ENCODE results near the gene TFF1.
"Not testable (repeated sequence)": the region's sequence is repeated elsewhere in the genome, so short reads cannot be mapped to it uniquely, and the experiment has no call there.

TFF1 gene

GRCh38 chr21:42366292-42367010 is at the start of gene TFF1:
Gene TFF1, minus strand, starts transcription at chr21:42366535. Its CDS starts 40 bp downstream, at chr21:42366495.
- no peak within 1 kb of the TSS for H3K9ac ChIP-seq (ENCODE audit: low read length)

DNA sequence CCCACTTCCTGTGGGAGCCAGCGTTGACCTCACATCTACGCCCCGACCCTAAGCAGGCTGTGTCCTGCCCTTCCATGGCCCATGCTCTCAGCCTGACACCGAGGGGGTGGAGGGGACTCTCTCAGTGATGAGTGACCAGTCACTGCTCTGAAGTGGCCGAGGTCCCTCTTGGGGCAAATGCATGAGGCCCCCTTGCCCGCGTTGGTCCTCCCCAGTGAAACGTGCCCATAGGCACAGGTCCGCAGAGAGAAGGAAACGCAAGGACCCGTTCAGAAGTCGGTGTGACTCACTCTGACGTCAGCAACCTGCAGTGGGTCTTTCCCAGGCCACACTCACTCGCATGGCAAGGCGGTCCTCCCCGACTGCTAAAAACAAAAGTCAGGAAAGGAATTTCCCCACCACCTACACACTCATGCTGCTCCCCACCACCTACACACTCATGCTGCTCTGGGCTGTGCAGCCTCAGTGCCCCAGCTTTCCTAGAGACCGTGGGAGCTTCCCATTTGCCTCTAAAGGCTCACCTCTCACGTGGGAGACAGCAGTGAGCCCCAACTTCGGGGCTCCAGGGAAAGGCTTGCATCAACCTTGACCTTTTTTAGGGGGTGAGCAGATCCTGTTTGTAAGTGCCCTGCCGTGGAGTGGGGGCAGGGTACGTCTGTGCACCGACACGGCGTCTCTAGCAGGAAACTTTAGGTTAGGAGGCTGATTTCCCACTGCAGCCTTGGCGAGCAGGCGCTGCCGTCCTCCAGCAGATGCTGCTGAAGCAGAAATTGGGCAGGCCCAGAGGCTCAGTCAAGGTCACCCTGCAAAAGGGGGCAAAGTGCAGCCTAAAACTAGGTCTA is 48.8 kb upstream of the TFF1 start:
- Histone ChIP-seq H3K4me1 (ENCODE audit: control insufficient read depth, low read depth, low read length) (no peaks in the 10 kb centered on the region), H3K27ac (ENCODE audit: low read length) (no peak overlapping the region), H3K9me3 (ENCODE audit: control insufficient read depth, low read depth, low read length) (no peaks in the 10 kb centered on the region), H3K9ac (ENCODE audit: low read length) (no peak overlapping the region), H3K27me3 (ENCODE audit: control insufficient read depth, insufficient read depth, low read length) (no peaks in the 10 kb centered on the region), H3K36me3 (ENCODE audit: control insufficient read depth, low read depth, low read length) (no peaks in the 10 kb centered on the region), H3K4me3 (ENCODE audit: low read length) (no peak overlapping the region)

More at GRCh38 chr21:42366292-42367010, at the start of gene TFF1:
- no peak within 1 kb of the TSS for H3K27ac ChIP-seq (ENCODE audit: low read length)
- H3K27me3 ChIP-seq (ENCODE audit: control insufficient read depth, insufficient read depth, low read length): no peaks in the 10 kb centered on the region
- H3K4me3 ChIP-seq (ENCODE audit: low read length): no peak within 1 kb of the TSS
- H3K4me1 ChIP-seq (ENCODE audit: control insufficient read depth, low read depth, low read length): no peaks in the 10 kb centered on the region
- H3K36me3 ChIP-seq (ENCODE audit: control insufficient read depth, low read depth, low read length): no peaks in the 10 kb centered on the region
- H3K9me3 ChIP-seq (ENCODE audit: control insufficient read depth, low read depth, low read length): no peaks in the 10 kb centered on the region

- Histone ChIP-seq H3K4me3 (ENCODE audit: low read length) (no peak overlapping the region), H3K27ac (ENCODE audit: low read length) (no peak overlapping the region), H3K4me1 (ENCODE audit: control insufficient read depth, low read depth, low read length) (no peaks in the 10 kb centered on the region), H3K9ac (ENCODE audit: low read length) (no peak overlapping the region), H3K9me3 (ENCODE audit: control insufficient read depth, low read depth, low read length) (no peaks in the 10 kb centered on the region), H3K36me3 (ENCODE audit: control insufficient read depth, low read depth, low read length) (no peaks in the 10 kb centered on the region), H3K27me3 (ENCODE audit: control insufficient read depth, insufficient read depth, low read length) (no peaks in the 10 kb centered on the region)
Observed at GRCh38 chr21:42414553-42414927, 48.2 kb upstream of the TFF1 start.

- Histone ChIP-seq H3K27me3 (ENCODE audit: control insufficient read depth, insufficient read depth, low read length) (no peaks in the 10 kb centered on the region), H3K4me1 (ENCODE audit: control insufficient read depth, low read depth, low read length) (no peaks in the 10 kb centered on the region), H3K9ac (ENCODE audit: low read length) (no peak overlapping the region), H3K4me3 (ENCODE audit: low read length) (no peak overlapping the region), H3K36me3 (ENCODE audit: control insufficient read depth, low read depth, low read length) (no peaks in the 10 kb centered on the region), H3K9me3 (ENCODE audit: control insufficient read depth, low read depth, low read length) (no peaks in the 10 kb centered on the region), H3K27ac (ENCODE audit: low read length) (no peak overlapping the region)
Observed at GRCh38 chr21:42414066-42414465, 47.7 kb upstream of the TFF1 start.

- Histone ChIP-seq H3K27ac (ENCODE audit: low read length) (no peak overlapping the region), H3K36me3 (ENCODE audit: control insufficient read depth, low read depth, low read length) (no peaks in the 10 kb centered on the region), H3K9ac (ENCODE audit: low read length) (no peak overlapping the region), H3K4me1 (ENCODE audit: control insufficient read depth, low read depth, low read length) (no peaks in the 10 kb centered on the region), H3K9me3 (ENCODE audit: control insufficient read depth, low read depth, low read length) (no peaks in the 10 kb centered on the region), H3K27me3 (ENCODE audit: control insufficient read depth, insufficient read depth, low read length) (no peaks in the 10 kb centered on the region), H3K4me3 (ENCODE audit: low read length) (no peak overlapping the region)
Observed at GRCh38 chr21:42413500-42413899, 47.2 kb upstream of the TFF1 start.

- Histone ChIP-seq H3K4me3 (ENCODE audit: low read length) (no peak overlapping the region), H3K9ac (ENCODE audit: low read length) (no peak overlapping the region), H3K9me3 (ENCODE audit: control insufficient read depth, low read depth, low read length) (no peaks in the 10 kb centered on the region), H3K4me1 (ENCODE audit: control insufficient read depth, low read depth, low read length) (no peaks in the 10 kb centered on the region), H3K27me3 (ENCODE audit: control insufficient read depth, insufficient read depth, low read length) (no peaks in the 10 kb centered on the region), H3K36me3 (ENCODE audit: control insufficient read depth, low read depth, low read length) (no peaks in the 10 kb centered on the region), H3K27ac (ENCODE audit: low read length) (no peak overlapping the region)
Observed at GRCh38 chr21:42413093-42413492, 46.8 kb upstream of the TFF1 start.

DNA sequence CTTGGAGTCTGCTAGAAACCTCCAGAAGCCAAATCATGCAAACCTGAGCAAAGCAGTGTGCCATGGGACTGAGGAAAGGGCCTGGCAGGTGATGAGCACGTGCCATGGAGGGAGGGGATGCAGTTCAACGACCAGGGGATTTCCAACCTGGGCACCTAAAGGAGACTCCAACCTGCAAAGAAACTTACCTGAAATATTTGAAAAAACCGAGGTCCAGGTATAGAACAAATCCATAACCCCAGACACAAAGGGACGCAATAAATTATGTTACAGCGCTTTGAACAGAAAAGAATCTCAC is 46.2 kb upstream of the TFF1 start:
- H3K9ac ChIP-seq (ENCODE audit: low read length): no peak overlapping the region
- H3K36me3 ChIP-seq (ENCODE audit: control insufficient read depth, low read depth, low read length): no peaks in the 10 kb centered on the region
- no peak overlapping the region for H3K4me3 ChIP-seq (ENCODE audit: low read length)
- H3K4me1 ChIP-seq (ENCODE audit: control insufficient read depth, low read depth, low read length): no peaks in the 10 kb centered on the region
- H3K9me3 ChIP-seq (ENCODE audit: control insufficient read depth, low read depth, low read length): no peaks in the 10 kb centered on the region
- no peak overlapping the region for H3K27ac ChIP-seq (ENCODE audit: low read length)
- H3K27me3 ChIP-seq (ENCODE audit: control insufficient read depth, insufficient read depth, low read length): no peaks in the 10 kb centered on the region

- H3K9ac ChIP-seq (ENCODE audit: low read length): no peak overlapping the region
Observed at GRCh38 chr21:42411891-42412635, 45.7 kb upstream of the TFF1 start.

GRCh38 chr21:42411197-42411869 is 45.0 kb upstream of the TFF1 start:
- no peaks in the 10 kb centered on the region for H3K27me3 ChIP-seq (ENCODE audit: control insufficient read depth, insufficient read depth, low read length)
- H3K36me3 ChIP-seq (ENCODE audit: control insufficient read depth, low read depth, low read length): no peaks in the 10 kb centered on the region
- no peak overlapping the region for H3K4me3 ChIP-seq (ENCODE audit: low read length)
- no peak overlapping the region for H3K27ac ChIP-seq (ENCODE audit: low read length)
- H3K4me1 ChIP-seq (ENCODE audit: control insufficient read depth, low read depth, low read length): no peaks in the 10 kb centered on the region
- H3K9ac ChIP-seq (ENCODE audit: low read length): no peak overlapping the region
- no peaks in the 10 kb centered on the region for H3K9me3 ChIP-seq (ENCODE audit: control insufficient read depth, low read depth, low read length)

More at GRCh38 chr21:42411891-42412635, 45.7 kb upstream of the TFF1 start:
- no peaks in the 10 kb centered on the region for H3K27me3 ChIP-seq (ENCODE audit: control insufficient read depth, insufficient read depth, low read length)
- no peaks in the 10 kb centered on the region for H3K4me1 ChIP-seq (ENCODE audit: control insufficient read depth, low read depth, low read length)
- H3K4me3 ChIP-seq (ENCODE audit: low read length): no peak overlapping the region
- H3K9me3 ChIP-seq (ENCODE audit: control insufficient read depth, low read depth, low read length): no peaks in the 10 kb centered on the region
- H3K36me3 ChIP-seq (ENCODE audit: control insufficient read depth, low read depth, low read length): no peaks in the 10 kb centered on the region
- no peak overlapping the region for H3K27ac ChIP-seq (ENCODE audit: low read length)

DNA sequence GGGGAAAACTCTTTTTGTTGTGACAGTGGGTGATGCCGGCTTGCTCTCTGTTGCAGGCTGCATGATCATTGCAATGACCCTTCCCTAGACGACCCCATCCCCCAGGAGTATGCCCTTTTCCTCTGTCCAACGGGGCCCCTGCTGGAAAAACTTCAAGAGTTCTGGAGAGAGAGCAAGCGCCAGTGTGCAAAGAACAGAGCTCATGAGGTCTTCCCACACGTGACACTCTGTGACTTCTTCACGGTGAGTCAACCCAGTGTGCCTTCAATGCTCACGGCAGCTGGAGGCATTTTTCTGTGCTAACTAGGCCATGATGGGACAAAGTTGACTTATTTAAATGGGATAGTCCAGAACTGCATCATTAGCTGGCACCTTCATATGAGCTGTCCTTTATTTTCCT is 43.0 kb upstream of the TFF1 start:
- no peak overlapping the region for H3K4me3 ChIP-seq (ENCODE audit: low read length)
- no peaks in the 10 kb centered on the region for H3K36me3 ChIP-seq (ENCODE audit: control insufficient read depth, low read depth, low read length)
- no peaks in the 10 kb centered on the region for H3K9me3 ChIP-seq (ENCODE audit: control insufficient read depth, low read depth, low read length)
- H3K27me3 ChIP-seq (ENCODE audit: control insufficient read depth, insufficient read depth, low read length): no peaks in the 10 kb centered on the region
- no peaks in the 10 kb centered on the region for H3K4me1 ChIP-seq (ENCODE audit: control insufficient read depth, low read depth, low read length)
- H3K27ac ChIP-seq (ENCODE audit: low read length): no peak overlapping the region
- no peak overlapping the region for H3K9ac ChIP-seq (ENCODE audit: low read length)

DNA sequence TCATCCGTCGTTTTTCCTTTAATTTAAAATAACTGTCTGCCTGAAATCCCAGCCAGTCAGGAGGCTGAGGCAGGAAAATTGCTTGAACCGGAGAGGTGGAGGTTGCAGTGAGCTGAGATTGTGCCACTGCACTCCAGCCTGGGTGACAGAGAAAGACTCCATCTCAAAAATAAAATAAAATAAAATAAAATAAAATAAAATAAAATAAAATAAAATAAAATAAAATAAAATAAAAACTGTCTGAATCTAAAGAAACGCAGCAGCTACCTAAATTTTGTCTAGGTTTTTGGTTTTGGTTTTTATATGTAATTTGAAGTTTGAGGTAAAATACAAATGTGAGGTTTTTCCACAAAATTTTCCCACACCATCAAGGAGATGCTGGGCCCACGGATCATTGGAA is 42.4 kb upstream of the TFF1 start:
- H3K27me3 ChIP-seq (ENCODE audit: control insufficient read depth, insufficient read depth, low read length); H3K9ac ChIP-seq (ENCODE audit: low read length); H3K9me3 ChIP-seq (ENCODE audit: control insufficient read depth, low read depth, low read length); H3K4me1 ChIP-seq (ENCODE audit: control insufficient read depth, low read depth, low read length); H3K27ac ChIP-seq (ENCODE audit: low read length); H3K4me3 ChIP-seq (ENCODE audit: low read length); H3K36me3 ChIP-seq (ENCODE audit: control insufficient read depth, low read depth, low read length): not testable (repeated sequence)
